ENCODE results near the gene OR4N2. TPM values are rescaled to one million over a fixed set of nuclear protein-coding genes. Genes with fewer than 3 reads are reported as not detected.
"Not testable (repeated sequence)": the region's sequence is repeated elsewhere in the genome, so short reads cannot be mapped to it uniquely, and the experiment has no call there.

Gene OR4N2, protein sequence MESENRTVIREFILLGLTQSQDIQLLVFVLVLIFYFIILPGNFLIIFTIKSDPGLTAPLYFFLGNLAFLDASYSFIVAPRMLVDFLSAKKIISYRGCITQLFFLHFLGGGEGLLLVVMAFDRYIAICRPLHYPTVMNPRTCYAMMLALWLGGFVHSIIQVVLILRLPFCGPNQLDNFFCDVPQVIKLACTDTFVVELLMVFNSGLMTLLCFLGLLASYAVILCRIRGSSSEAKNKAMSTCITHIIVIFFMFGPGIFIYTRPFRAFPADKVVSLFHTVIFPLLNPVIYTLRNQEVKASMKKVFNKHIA
- total RNA-seq, result not detected

GRCh38 chr14:19803470-19803869 lies at the start of gene OR4N2:
Gene OR4N2, plus strand, starts transcription at chr14:19803770. Its CDS starts 23,679 bp downstream, at chr14:19827449.
- ATAC-seq, result not testable (repeated sequence)

- no peak for ATAC-seq
Measured at GRCh38 chr14:19754172-19754571, 49.4 kb upstream of the OR4N2 start.

- not testable (repeated sequence) for ATAC-seq
Measured at GRCh38 chr14:19771491-19771890, 32.1 kb upstream of the OR4N2 start.

- no peak for ATAC-seq
Measured at GRCh38 chr14:19771895-19772430, 31.6 kb upstream of the OR4N2 start.

DNA sequence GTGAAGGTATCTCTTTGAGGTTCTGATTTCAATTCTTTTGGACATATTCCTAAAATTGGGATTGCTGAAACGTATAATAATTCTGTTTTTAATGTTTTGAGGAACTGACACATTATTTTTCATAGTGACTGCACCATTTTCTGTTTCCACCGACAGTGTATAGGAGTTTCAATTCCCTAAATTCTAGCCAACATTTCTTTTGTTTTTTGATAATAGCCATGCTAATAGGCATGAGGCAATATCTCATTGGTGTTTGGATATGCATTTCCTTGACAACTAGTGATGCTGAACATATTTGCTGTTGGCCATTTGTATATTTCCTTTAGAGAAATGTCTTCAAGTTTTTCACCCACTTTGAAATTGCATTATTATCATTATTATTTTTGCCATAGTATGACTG lies 31.1 kb upstream of the OR4N2 start:
- ATAC-seq, result not testable (repeated sequence)

GRCh38 chr14:19773204-19773603 lies 30.4 kb upstream of the OR4N2 start, which contains the start of gene OR4M1:
Gene OR4M1, plus strand, starts transcription at chr14:19773504. Its CDS starts 6,819 bp downstream, at chr14:19780323.
- ATAC-seq, result not testable (repeated sequence)

DNA sequence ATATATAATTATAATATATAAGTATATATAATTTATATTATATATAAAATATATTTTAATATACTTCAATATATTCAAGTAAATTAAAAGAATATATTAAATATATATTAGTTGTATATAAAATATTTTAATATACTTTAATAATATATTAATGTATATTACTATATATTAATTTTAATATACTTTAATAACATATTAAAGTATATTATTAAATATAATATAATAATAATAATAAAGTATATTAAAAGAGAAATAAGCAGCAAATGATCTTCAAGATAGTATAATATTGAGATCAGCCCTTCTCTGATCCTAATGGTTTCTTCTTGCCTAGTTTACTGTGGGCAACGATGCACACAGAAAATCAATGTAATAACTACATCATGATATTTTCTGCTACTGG lies 28.0 kb upstream of the OR4N2 start:
- ATAC-seq, result no peak

DNA sequence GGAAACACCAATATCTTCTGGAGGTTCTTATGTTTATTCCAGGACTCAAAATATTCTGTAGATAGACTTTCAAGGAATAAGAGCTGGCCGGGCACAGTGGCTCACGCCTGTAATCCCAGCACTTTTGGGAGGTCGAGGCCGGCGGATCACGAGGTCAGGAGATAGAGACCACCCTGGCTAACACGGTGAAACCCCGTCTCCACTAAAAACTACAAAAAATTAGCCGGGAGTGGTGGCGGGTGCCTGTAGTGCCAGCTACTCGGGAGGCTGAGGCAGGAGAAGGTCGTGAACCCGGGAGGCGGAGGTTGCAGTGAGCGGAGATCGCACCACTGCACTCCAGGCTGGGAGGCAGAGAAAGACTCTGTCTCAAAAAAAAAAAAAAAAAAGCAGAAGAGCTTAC lies 17.7 kb upstream of the OR4N2 start:
- ATAC-seq, result not testable (repeated sequence)

GRCh38 chr14:19787318-19787717 lies 16.3 kb upstream of the OR4N2 start:
- not testable (repeated sequence) for ATAC-seq

GRCh38 chr14:19788150-19788549 lies 15.4 kb upstream of the OR4N2 start:
- not testable (repeated sequence) for ATAC-seq

DNA sequence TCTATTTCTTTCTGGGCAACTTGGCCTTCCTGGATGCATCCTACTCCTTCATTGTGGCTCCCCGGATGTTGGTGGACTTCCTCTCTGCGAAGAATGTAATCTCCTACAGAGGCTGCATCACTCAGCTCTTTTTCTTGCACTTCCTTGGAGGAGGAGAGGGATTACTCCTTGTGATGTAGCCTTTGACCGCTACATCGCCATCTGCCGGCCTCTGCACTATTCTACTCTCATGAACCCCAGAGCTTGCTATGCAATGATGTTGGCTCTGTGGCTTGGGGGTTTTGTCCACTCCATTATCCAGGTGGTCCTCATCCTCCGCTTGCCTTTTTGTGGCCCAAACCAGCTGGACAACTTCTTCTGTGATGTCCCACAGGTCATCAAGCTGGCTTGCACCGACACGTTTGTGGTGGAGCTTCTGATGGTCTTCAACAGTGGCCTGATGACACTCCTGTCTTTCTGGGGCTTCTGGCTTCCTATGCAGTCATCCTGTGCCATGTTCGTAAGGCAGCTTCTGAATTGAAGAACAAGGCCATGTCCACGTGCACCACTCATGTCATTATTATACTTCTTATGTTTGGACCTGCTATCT lies 7.0 kb upstream of the OR4N2 start:
- not testable (repeated sequence) for ATAC-seq

DNA sequence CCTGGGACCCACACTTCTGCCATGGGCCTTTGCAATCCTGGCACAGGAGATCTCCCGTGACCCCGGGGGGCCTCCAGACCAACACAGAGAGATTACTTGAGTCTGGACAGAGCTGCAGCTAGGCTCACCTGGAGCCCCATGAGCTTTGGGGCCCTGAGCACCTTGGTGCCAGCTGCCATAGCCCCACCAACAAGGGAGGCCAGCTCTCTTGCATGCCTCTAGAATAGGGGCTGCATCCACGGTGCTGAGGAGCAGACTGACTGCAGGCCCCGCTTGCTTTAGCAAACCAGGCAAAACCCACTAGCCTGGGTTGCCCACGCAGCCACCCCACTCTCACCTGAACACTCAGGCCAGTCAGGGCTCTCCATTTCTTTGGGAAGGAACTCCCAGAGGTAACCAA lies 3.7 kb upstream of the OR4N2 start:
- no peak for ATAC-seq

DNA sequence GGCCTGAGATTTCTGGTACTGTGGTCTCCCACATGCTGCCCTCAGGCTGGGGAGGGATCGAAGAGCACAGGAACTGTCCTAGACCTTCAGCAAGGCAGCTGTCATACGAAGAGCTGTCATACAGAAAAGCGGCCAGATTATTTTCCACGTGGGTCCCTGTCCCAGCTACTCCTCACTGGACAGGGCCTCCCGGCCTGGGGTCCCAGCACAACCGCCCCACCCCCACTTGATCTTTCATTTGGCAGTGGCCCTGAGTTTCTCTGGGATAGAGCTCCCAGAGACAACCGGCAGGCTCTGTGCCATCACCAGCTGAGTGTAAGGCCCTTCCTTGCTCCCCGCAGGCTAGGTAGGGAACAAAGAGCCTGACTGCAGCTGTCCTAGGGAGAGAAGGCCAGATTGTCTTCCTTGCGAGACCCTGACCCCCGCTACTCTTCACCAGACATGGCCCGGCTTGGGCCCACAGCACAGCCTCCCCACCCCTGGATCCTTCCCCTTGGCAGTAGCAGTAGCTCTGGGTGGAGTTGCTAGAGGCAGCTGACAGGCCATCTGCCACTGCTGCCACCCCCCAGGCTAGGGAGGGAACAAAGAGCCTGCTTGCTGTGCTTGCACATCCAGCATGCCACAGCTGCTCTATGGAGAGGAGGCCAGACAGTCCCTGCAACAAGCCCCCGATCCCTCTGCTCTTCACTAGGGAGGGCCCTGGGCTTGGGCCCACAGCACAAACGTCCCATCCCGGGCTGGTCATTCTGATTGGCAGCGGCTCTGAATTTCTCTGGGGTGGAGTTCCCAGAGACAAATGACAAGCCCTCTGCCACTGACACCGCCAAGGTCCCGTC lies 3.1 kb upstream of the OR4N2 start:
- no peak for ATAC-seq

DNA sequence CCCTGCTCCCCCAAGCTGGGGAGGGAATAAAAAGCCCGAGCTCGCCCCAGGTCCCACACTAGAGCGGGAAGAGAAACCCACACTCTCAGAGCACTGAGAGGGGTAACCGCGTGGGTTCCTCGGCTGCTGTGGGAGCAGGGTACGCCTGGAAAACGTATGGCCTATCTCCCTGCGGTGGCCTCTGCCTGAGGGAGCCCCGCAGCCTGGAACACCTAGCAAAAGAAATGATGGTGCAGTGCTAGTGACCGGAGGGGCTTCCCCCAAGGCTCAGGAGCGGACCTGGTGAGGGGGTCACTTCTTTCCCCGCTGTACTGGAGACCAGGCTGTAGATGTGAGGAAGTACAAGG lies 2.5 kb upstream of the OR4N2 start:
- ATAC-seq, result no peak

DNA sequence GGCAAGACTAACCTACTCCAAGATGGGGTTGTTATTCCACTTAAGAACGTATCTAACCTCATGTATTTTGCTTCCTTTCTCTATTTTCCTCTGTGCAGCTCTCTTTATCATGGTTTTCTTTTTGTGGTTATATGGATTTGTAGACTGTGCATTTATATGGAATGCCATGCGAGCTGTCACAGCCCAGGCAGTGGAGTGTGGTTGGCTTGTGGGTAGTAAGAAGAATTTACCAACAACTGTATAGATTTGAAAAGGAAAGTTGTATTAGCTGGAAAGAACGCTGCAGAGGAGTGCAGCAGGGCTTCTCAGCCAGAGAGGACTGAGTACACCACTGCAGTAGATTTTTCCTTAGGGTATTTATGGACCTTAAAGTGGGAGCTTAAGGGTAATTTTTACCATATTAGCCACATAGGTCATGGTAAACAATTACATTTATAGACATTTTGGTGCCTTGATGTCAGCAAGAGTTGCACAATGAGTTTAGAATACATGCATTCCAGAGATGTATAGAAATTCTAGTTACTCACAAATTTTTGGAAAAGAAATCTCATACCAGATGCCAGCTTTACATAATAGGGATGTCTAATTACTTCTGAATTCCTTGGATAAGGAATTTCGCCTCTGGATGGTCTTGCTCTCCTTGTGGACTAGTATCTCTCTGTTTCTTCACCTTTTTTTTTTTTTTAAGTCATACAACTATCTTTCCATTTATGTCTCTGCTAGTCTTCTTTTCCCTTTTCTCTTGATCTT lies 9.8 kb downstream of the OR4N2 start:
- ATAC-seq, result not testable (repeated sequence)

GRCh38 chr14:19819879-19820278 lies 16.3 kb downstream of the OR4N2 start:
- not testable (repeated sequence) for ATAC-seq

- not testable (repeated sequence) for ATAC-seq
Measured at GRCh38 chr14:19821016-19821415, 17.4 kb downstream of the OR4N2 start.

GRCh38 chr14:19823178-19823577 lies 19.6 kb downstream of the OR4N2 start:
- no peak for ATAC-seq

- ATAC-seq, result no peak
Measured at GRCh38 chr14:19823765-19824164, 20.2 kb downstream of the OR4N2 start.

- not testable (repeated sequence) for ATAC-seq
Measured at GRCh38 chr14:19827626-19828244, 24.2 kb downstream of the OR4N2 start.

DNA sequence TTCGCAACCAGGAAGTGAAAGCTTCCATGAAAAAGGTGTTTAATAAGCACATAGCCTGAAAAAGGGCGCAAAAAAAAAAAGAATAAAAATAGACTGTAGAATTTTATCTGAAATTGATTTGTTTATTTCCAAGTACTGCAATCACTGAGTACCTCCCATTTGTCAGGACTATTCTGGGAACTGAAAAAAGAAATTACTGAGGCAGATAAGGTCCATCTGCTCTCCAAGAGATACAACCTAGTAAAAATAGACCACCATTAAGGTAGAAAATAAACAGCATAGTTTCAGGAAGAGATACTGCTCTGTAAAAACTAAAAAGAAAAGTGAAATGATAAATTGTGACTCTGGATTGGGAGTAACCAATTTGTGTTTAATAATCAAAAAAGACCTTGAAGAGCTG lies 24.7 kb downstream of the OR4N2 start:
- no peak for ATAC-seq

Data from esophagus mucosa (tissue), 1 donor.